GM12878 (cell line): Measurements from ENCODE around the gene PIEZO2. TPM values are rescaled to one million over a fixed set of nuclear protein-coding genes. Genes with fewer than 3 reads are reported as not detected.

Experiments used
- ATAC-seq: fragments of 200-7000 bp; cut with Tn5 transposase; 3 replicates; pipeline ENCODE4 v1.9.1; 2020; ENCODE audit warnings: mild to moderate bottlenecking, moderate library complexity
- BruUV-seq: library from RNA; stranded (reverse); fragments of 400-500 nt; replicated peaks from 2 replicates; lab custom pipeline; 2021; lab: Mats Ljungman, UMichigan
- CTCF ChIA-PET: fragments of 300-600 bp; sonication (Branson Sonifier 250); formaldehyde crosslinking; extraction: SDS; loops from one replicate; lab custom pipeline; 2021; ENCODE audit warnings: inconsistent platforms; lab: Yijun Ruan, JAX
- POLR2A ChIA-PET: fragments of 350-600 bp; formaldehyde crosslinking; extraction: SDS; loops from one replicate; lab custom pipeline; 2021; ENCODE audit warnings: inconsistent platforms; lab: Charles Lee
- RAD21 ChIA-PET: fragments of 300-600 bp; sonication (Branson Sonifier 250); formaldehyde crosslinking; loops from one replicate; lab custom pipeline; 2023; ENCODE audit warnings: antibody characterized with exemption; ENCODE audit not compliant: unreplicated experiment; lab: Charles Lee
- SMC1A ChIA-PET: fragments of 300-600 bp; sonication (Branson Sonifier 250); formaldehyde crosslinking; loops from one replicate; lab custom pipeline; 2023; ENCODE audit not compliant: unreplicated experiment, uncharacterized antibody; lab: Charles Lee
- DNase-seq: peaks from one replicate; pipeline ENCODE4 v3.0.0-alpha.2; 2011; ENCODE audit warnings: low read depth, low spot score
- FAIRE-seq: peaks from 3 replicates; lab custom pipeline; 2011; peaks lifted over from hg19 to GRCh38; lab: Jason Lieb, UNC
- H2AFZ ChIP-seq: 2 replicates; pipeline ENCODE4 v1.6.0; 2011; ENCODE audit warnings: low read depth, low read length, control low read depth; ENCODE audit not compliant: control insufficient read depth
- H3K27ac ChIP-seq: 2 replicates; pipeline ENCODE4 v1.5.1; 2011; ENCODE audit warnings: control low read depth; ENCODE audit not compliant: control insufficient read depth, insufficient read depth
- H3K27me3 ChIP-seq, 2 experiments: replicated peaks in 1 of 2; 2 replicates each; pipeline versions ENCODE4 v1.6.0 to v1.6.1; 2011; ENCODE audit warnings: low read length in 1 of 2; ENCODE audit not compliant: control insufficient read depth in 2 of 2, insufficient read depth in 2 of 2
- H3K36me3 ChIP-seq, 2 experiments: 2 replicates each; pipeline ENCODE4 v1.5.1; 2011; ENCODE audit warnings: low read length in 1 of 2; ENCODE audit not compliant: control insufficient read depth in 2 of 2, insufficient read depth in 2 of 2
- H3K4me1 ChIP-seq: 2 replicates; pipeline ENCODE4 v1.6.1; 2011; ENCODE audit warnings: mild to moderate bottlenecking, low read length, moderate library complexity, mixed read lengths; ENCODE audit not compliant: control insufficient read depth, insufficient read depth
- H3K4me2 ChIP-seq: 2 replicates; pipeline ENCODE4 v1.6.0; 2011; ENCODE audit warnings: control low read depth; ENCODE audit not compliant: control insufficient read depth, insufficient read depth
- H3K4me3 ChIP-seq: fragments of 200-600 bp; sonication (generic); 2 replicates; pipeline ENCODE4 v1.5.1; 2016
- H3K79me2 ChIP-seq: 2 replicates; pipeline ENCODE4 v1.6.0; 2011; ENCODE audit warnings: low read length; ENCODE audit not compliant: control insufficient read depth, insufficient read depth
- H3K9ac ChIP-seq: 2 replicates; pipeline ENCODE4 v1.8.0; 2011; ENCODE audit warnings: low read length, control low read depth, mixed read lengths; ENCODE audit not compliant: control insufficient read depth, insufficient read depth
- H3K9me3 ChIP-seq: replicated peaks from 3 replicates; pipeline ENCODE4 v1.5.1; 2011; ENCODE audit warnings: mild to moderate bottlenecking, low read length; ENCODE audit not compliant: control insufficient read depth, insufficient read depth
- H4K20me1 ChIP-seq: 2 replicates; pipeline ENCODE4 v1.6.0; 2011; ENCODE audit not compliant: control insufficient read depth, insufficient read depth
- CEBPZ ChIP-seq: fragments of 150-350 bp; IDR thresholded peaks from 2 replicates; pipeline ENCODE4 v1.6.1; 2016; ENCODE audit warnings: low read depth, low read length
- ESRRA ChIP-seq: IDR thresholded peaks from 2 replicates; pipeline ENCODE4 v1.6.1; 2012; ENCODE audit warnings: mild to moderate bottlenecking, low read length, improper control_type of control experiment
- HDAC6 ChIP-seq: fragments of 200-600 bp; sonication (generic); IDR thresholded peaks from one replicate; pipeline ENCODE4 v1.8.0; 2017; ENCODE audit warnings: antibody characterized with exemption; ENCODE audit not compliant: unreplicated experiment
- NFYB ChIP-seq: IDR thresholded peaks from 2 replicates; pipeline ENCODE4 v1.6.1; 2011; ENCODE audit warnings: low read depth, mild to moderate bottlenecking, low read length, improper control_type of control experiment, moderate library complexity; ENCODE audit not compliant: insufficient read depth
- RAD51 ChIP-seq: fragments of 450-650 bp; IDR thresholded peaks from 2 replicates; pipeline ENCODE4 v1.6.1; 2016; ENCODE audit warnings: moderate library complexity, mild to moderate bottlenecking, inconsistent platforms
- RB1 ChIP-seq: fragments of 450-650 bp; formaldehyde crosslinking; IDR thresholded peaks from 2 replicates; pipeline ENCODE4 v1.6.1; 2017; ENCODE audit warnings: mild to moderate bottlenecking, borderline replicate concordance
- SIX5 ChIP-seq: IDR thresholded peaks from 2 replicates; pipeline ENCODE4 v1.6.1; 2011; ENCODE audit warnings: mild to moderate bottlenecking, low read depth, low read length, moderate library complexity; ENCODE audit not compliant: severe bottlenecking
- STAT1 ChIP-seq: fragments of 450-650 bp; conservative IDR thresholded peaks from 2 replicates; pipeline ENCODE4 v1.6.1; 2014; ENCODE audit warnings: antibody characterized with exemption, mild to moderate bottlenecking
- TCF3 ChIP-seq: IDR thresholded peaks from 2 replicates; pipeline ENCODE4 v1.6.1; 2012; ENCODE audit warnings: low read depth, mild to moderate bottlenecking, low read length, borderline replicate concordance; ENCODE audit not compliant: insufficient read depth
- WGBS: methylation state at CpG from one replicate; pipeline ENCODE4 v1.1.6; 2016; ENCODE audit warnings: low lambda C conversion rate; ENCODE audit not compliant: insufficient replicate concordance, insufficient coverage; ENCODE audit errors: missing lambda C conversion rate; 5-methylcytosine and 5-hydroxymethylcytosine counted together
- in situ Hi-C: fragments of 300-500 bp; cut with MboI; formaldehyde crosslinking; loops from 9 replicates; pipeline ENCODE4 v1.14.3; 2018; ENCODE audit warnings: mixed read lengths
- intact Hi-C: fragments of 100-400 bp; cut with micrococcal nuclease; formaldehyde crosslinking; loops from one replicate; pipeline ENCODE4 v1.14.2; 2022; ENCODE audit not compliant: unreplicated experiment
- polyA plus RNA-seq, 11 experiments: library from polyadenylated mRNA; depleted of rRNA in 4 of 11; unstranded in 6 of 11; stranded (reverse) in 5 of 11; fragments of >200 nt; fragmentation: Nextera tagmentation in 4 of 11; fragmentation: Illumina TruSeq in 1 of 11; extraction: Ambion mirVana in 4 of 11; extraction: Trizol in 1 of 11; gene quantifications; 1 replicate in 1 of 11; 2 replicates in 10 of 11; pipeline versions ENCODE4 v1.2.1 to v1.2.3, GENCODE V29; 2011 to 2016; ENCODE audit warnings: inconsistent platforms in 2 of 11, missing spikeins in 2 of 11, low read depth in 1 of 11
- total RNA-seq, 4 experiments: library from RNA; depleted of rRNA in 3 of 4; stranded (reverse); fragments of >200 nt in 3 of 4; fragmentation: Illumina TruSeq in 1 of 4; extraction: Trizol in 1 of 4; gene quantifications; 2 replicates each; pipeline versions ENCODE4 v1.2.1 to v1.2.3, GENCODE V29; 2013 to 2021
- TF ChIP-seq, protein P1 (sequence below): fragments of 450-650 bp; IDR thresholded peaks from 2 replicates; pipeline ENCODE4 v1.6.1; 2014; ENCODE audit warnings: mild to moderate bottlenecking
- TF ChIP-seq, protein P2 (sequence below): fragments of 450-650 bp; IDR thresholded peaks from 2 replicates; pipeline ENCODE4 v1.6.1; 2017; ENCODE audit warnings: low read depth, mild to moderate bottlenecking, moderate library complexity

Gene PIEZO2
- total and polyA plus RNA-seq, 10 of the 15 experiments (the other 5 are each of a cell fraction or from before 2014, with no cell fraction given): 6.7 to 42.3 (median 27.4) TPM

- Histone ChIP-seq H3K27me3 (no peaks in the 10 kb centered on the region), H3K36me3 (peaks cover 0 to 13% of the 10 kb centered on the region in 2 experiments; a peak in 2 of 4 replicates), H3K79me2 (no peaks in the 10 kb centered on the region), H2AFZ (no peak overlapping the region), H3K4me3 (no peak overlapping the region), H3K27ac (no peak overlapping the region), H3K9me3 (no peaks in the 10 kb centered on the region), H3K4me2 (no peak overlapping the region), H3K9ac (no peak overlapping the region), H3K4me1 (no peaks in the 10 kb centered on the region; the same call in 1 of the 2 replicates), H4K20me1 (no peaks in the 10 kb centered on the region)
- CTCF ChIA-PET: interaction anchor here (1.8 to 8.6 kb wide), 2 partner anchors 9 to 363 kb away, joined by 4 to 108 read pairs; no protein-coding TSS in a partner anchor
- DNase-seq: no peak
- RAD21 ChIA-PET: interaction anchor here (1.6 to 1.7 kb wide), 2 partner anchors 59 to 362 kb away, joined by 3 to 6 read pairs; no protein-coding TSS in a partner anchor
- POLR2A ChIA-PET: no interaction called here
- no TSS peak for BruUV-seq
- intact Hi-C loops (no loop called here), in situ Hi-C loops (no loop called here)
- SMC1A ChIA-PET: interaction anchor here (0.6 to 9.0 kb wide), 4 partner anchors 10 to 361 kb away, joined by 3 to 120 read pairs (median 4); partner anchors contain the start of gene PIEZO2
- ATAC-seq: no peak
- TF ChIP-seq NFYB: no peak
- TF ChIP-seq ESRRA: no peak
- no peak for TF ChIP-seq HDAC6
- TF ChIP-seq RB1: no peak
- no peak for TF ChIP-seq RAD51
- no peak for TF ChIP-seq TCF3
- TF ChIP-seq CEBPZ: no peak
- TF ChIP-seq SIX5: no peak
- TF ChIP-seq, protein P1, sequence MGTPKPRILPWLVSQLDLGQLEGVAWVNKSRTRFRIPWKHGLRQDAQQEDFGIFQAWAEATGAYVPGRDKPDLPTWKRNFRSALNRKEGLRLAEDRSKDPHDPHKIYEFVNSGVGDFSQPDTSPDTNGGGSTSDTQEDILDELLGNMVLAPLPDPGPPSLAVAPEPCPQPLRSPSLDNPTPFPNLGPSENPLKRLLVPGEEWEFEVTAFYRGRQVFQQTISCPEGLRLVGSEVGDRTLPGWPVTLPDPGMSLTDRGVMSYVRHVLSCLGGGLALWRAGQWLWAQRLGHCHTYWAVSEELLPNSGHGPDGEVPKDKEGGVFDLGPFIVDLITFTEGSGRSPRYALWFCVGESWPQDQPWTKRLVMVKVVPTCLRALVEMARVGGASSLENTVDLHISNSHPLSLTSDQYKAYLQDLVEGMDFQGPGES: no peak
- TF ChIP-seq, protein P2, sequence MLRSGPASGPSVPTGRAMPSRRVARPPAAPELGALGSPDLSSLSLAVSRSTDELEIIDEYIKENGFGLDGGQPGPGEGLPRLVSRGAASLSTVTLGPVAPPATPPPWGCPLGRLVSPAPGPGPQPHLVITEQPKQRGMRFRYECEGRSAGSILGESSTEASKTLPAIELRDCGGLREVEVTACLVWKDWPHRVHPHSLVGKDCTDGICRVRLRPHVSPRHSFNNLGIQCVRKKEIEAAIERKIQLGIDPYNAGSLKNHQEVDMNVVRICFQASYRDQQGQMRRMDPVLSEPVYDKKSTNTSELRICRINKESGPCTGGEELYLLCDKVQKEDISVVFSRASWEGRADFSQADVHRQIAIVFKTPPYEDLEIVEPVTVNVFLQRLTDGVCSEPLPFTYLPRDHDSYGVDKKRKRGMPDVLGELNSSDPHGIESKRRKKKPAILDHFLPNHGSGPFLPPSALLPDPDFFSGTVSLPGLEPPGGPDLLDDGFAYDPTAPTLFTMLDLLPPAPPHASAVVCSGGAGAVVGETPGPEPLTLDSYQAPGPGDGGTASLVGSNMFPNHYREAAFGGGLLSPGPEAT: no peak
- TF ChIP-seq STAT1: no peak
- WGBS: 20% methylated on average over 4 of the region's 4 CpGs
- no peak for FAIRE-seq
Observed at GRCh38 chr18:10792181-10792580, 357.2 kb downstream of the PIEZO2 start.
